Body of pancreas (tissue), 4 donors: ENCODE data around the gene ABHD8.

Source experiments
- POLR2A ChIP-seq, 3 donors: fragments of 450-650 bp; IDR thresholded peaks; one replicate each; pipeline ENCODE4 v1.6.1; 2016; ENCODE audit warnings: antibody characterized with exemption in 3 of 3, mild to moderate bottlenecking in 2 of 3
- TF ChIP-seq, protein P1 (sequence below), 7 experiments: fragments of 450-650 bp in 4 of 7; fragments of 200-600 bp in 3 of 7; sonication (generic) in 3 of 7; IDR thresholded peaks; one replicate each; pipeline ENCODE4 v1.5.1; 2016 to 2019; ENCODE audit warnings: antibody characterized with exemption in 7 of 7

DNA sequence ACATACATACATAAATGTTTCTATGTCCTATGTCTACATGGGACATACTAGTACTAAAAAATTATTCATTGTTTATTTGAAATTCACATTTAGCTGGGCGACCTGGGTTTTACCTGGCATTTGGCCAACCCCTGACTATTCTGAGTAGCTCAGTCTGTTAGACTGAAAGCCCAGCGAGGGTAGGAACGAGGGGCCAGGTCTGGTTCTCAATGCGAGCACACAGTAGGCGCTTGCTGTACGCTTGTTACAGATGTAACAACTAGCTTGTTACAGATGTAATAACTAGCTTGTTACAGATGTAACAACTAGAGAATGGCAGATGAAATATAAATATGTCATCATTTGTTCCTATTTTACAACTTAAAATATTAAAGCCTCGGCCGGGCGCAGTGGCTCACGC, 32.4 kb upstream of the ABHD8 start:
- TF ChIP-seq, protein P1, sequence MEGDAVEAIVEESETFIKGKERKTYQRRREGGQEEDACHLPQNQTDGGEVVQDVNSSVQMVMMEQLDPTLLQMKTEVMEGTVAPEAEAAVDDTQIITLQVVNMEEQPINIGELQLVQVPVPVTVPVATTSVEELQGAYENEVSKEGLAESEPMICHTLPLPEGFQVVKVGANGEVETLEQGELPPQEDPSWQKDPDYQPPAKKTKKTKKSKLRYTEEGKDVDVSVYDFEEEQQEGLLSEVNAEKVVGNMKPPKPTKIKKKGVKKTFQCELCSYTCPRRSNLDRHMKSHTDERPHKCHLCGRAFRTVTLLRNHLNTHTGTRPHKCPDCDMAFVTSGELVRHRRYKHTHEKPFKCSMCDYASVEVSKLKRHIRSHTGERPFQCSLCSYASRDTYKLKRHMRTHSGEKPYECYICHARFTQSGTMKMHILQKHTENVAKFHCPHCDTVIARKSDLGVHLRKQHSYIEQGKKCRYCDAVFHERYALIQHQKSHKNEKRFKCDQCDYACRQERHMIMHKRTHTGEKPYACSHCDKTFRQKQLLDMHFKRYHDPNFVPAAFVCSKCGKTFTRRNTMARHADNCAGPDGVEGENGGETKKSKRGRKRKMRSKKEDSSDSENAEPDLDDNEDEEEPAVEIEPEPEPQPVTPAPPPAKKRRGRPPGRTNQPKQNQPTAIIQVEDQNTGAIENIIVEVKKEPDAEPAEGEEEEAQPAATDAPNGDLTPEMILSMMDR (IDR thresholded peaks at IDR 0.05), result no peak
- no peak for TF ChIP-seq POLR2A (IDR thresholded peaks at IDR 0.05)
